ENCODE data around the gene TRMT6.

The TRMT6 gene

GRCh38 chr20:5975778-5976177 lies 25.4 kb upstream of the TRMT6 start:
- no peaks in the 10 kb centered on the region for H3K27me3 ChIP-seq (ENCODE audit: control insufficient read depth, insufficient read depth, low read length)
- no peaks in the 10 kb centered on the region for H3K4me1 ChIP-seq (ENCODE audit: control insufficient read depth, insufficient read depth, low read length)
- no peaks in the 10 kb centered on the region for H3K36me3 ChIP-seq (ENCODE audit: control insufficient read depth, insufficient read depth, low read length)
- H3K9me3 ChIP-seq (ENCODE audit: control insufficient read depth, low read length) = no peaks in the 10 kb centered on the region
- no peak overlapping the region for H3K9ac ChIP-seq (ENCODE audit: low read length)
- H3K4me3 ChIP-seq (ENCODE audit: low read length) = no peak overlapping the region

GRCh38 chr20:5974531-5974930 lies 24.2 kb upstream of the TRMT6 start:
- Histone ChIP-seq H3K36me3 (ENCODE audit: control insufficient read depth, insufficient read depth, low read length) (no peaks in the 10 kb centered on the region), H3K27me3 (ENCODE audit: control insufficient read depth, insufficient read depth, low read length) (no peaks in the 10 kb centered on the region)

GRCh38 chr20:5973971-5974370 lies 23.6 kb upstream of the TRMT6 start:
- H3K36me3 ChIP-seq (ENCODE audit: control insufficient read depth, insufficient read depth, low read length) = no peaks in the 10 kb centered on the region
- H3K9me3 ChIP-seq (ENCODE audit: control insufficient read depth, low read length) = no peaks in the 10 kb centered on the region
- H3K4me1 ChIP-seq (ENCODE audit: control insufficient read depth, insufficient read depth, low read length) = no peaks in the 10 kb centered on the region
- H3K4me3 ChIP-seq (ENCODE audit: low read length) = no peak overlapping the region
- H3K9ac ChIP-seq (ENCODE audit: low read length) = no peak overlapping the region
- H3K27me3 ChIP-seq (ENCODE audit: control insufficient read depth, insufficient read depth, low read length) = no peaks in the 10 kb centered on the region

More at GRCh38 chr20:5974531-5974930, 24.2 kb upstream of the TRMT6 start:
- Histone ChIP-seq H3K4me3 (ENCODE audit: low read length) (no peak overlapping the region), H3K4me1 (ENCODE audit: control insufficient read depth, insufficient read depth, low read length) (no peaks in the 10 kb centered on the region), H3K9ac (ENCODE audit: low read length) (no peak overlapping the region), H3K9me3 (ENCODE audit: control insufficient read depth, low read length) (no peaks in the 10 kb centered on the region)

- H3K4me1 ChIP-seq (ENCODE audit: control insufficient read depth, insufficient read depth, low read length) = no peaks in the 10 kb centered on the region
- H3K36me3 ChIP-seq (ENCODE audit: control insufficient read depth, insufficient read depth, low read length) = no peaks in the 10 kb centered on the region
- H3K27me3 ChIP-seq (ENCODE audit: control insufficient read depth, insufficient read depth, low read length) = no peaks in the 10 kb centered on the region
- no peak overlapping the region for H3K4me3 ChIP-seq (ENCODE audit: low read length)
- H3K9me3 ChIP-seq (ENCODE audit: control insufficient read depth, low read length) = no peaks in the 10 kb centered on the region
- H3K9ac ChIP-seq (ENCODE audit: low read length) = no peak overlapping the region
Observed at GRCh38 chr20:5973172-5973571, 22.8 kb upstream of the TRMT6 start.

- Histone ChIP-seq H3K4me1 (ENCODE audit: control insufficient read depth, insufficient read depth, low read length) (no peaks in the 10 kb centered on the region), H3K36me3 (ENCODE audit: control insufficient read depth, insufficient read depth, low read length) (no peaks in the 10 kb centered on the region), H3K9ac (ENCODE audit: low read length) (no peak overlapping the region), H3K4me3 (ENCODE audit: low read length) (no peak overlapping the region), H3K9me3 (ENCODE audit: control insufficient read depth, low read length) (no peaks in the 10 kb centered on the region), H3K27me3 (ENCODE audit: control insufficient read depth, insufficient read depth, low read length) (no peaks in the 10 kb centered on the region)
Observed at GRCh38 chr20:5971203-5971602, 20.9 kb upstream of the TRMT6 start.

DNA sequence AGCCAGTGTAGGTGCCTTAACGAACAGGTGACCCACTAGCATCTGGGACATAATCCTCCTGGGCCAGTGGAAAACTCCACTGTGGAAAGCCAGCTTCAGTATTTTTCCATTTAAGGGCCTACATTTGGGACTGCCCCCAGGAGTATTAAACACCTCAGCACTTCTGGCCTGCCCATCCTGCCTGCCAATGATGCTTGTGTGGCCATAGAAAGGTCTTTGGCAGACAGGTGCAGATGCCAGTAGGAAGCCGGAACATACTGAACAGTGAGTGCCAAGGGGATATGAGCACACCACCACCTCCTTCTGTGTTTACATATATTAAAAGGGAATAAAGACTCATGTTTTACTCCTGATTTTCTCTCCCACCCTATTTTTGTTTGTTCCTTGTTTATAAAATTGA lies 20.0 kb upstream of the TRMT6 start:
- Histone ChIP-seq H3K9me3 (ENCODE audit: control insufficient read depth, low read length) (no peaks in the 10 kb centered on the region), H3K9ac (ENCODE audit: low read length) (no peak overlapping the region), H3K4me3 (ENCODE audit: low read length) (no peak overlapping the region), H3K4me1 (ENCODE audit: control insufficient read depth, insufficient read depth, low read length) (no peaks in the 10 kb centered on the region), H3K27me3 (ENCODE audit: control insufficient read depth, insufficient read depth, low read length) (no peaks in the 10 kb centered on the region), H3K36me3 (ENCODE audit: control insufficient read depth, insufficient read depth, low read length) (no peaks in the 10 kb centered on the region)

DNA sequence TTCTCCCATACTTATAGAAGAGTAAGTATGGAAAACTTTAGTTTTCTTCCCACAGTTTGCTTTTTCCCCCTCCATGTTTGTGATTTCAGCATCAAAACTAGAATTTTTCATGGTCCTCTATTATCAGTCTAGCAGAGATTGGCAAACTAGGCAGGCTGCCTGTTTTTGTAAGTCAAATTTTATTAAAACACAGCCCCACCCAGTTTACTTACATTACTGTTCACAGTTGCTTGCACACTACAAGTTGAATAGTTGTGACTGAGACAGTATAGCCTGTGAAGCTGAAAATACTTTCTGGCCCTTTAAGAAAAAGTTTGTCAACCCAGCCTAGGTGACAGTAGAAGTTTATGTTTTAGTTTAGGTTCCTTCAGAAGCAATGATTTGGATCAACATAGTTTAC lies 19.6 kb upstream of the TRMT6 start:
- Histone ChIP-seq H3K4me1 (ENCODE audit: control insufficient read depth, insufficient read depth, low read length) (no peaks in the 10 kb centered on the region), H3K9ac (ENCODE audit: low read length) (no peak overlapping the region), H3K36me3 (ENCODE audit: control insufficient read depth, insufficient read depth, low read length) (no peaks in the 10 kb centered on the region), H3K27me3 (ENCODE audit: control insufficient read depth, insufficient read depth, low read length) (no peaks in the 10 kb centered on the region), H3K4me3 (ENCODE audit: low read length) (no peak overlapping the region), H3K9me3 (ENCODE audit: control insufficient read depth, low read length) (no peaks in the 10 kb centered on the region)

- Histone ChIP-seq H3K9me3 (ENCODE audit: control insufficient read depth, low read length) (no peaks in the 10 kb centered on the region), H3K27me3 (ENCODE audit: control insufficient read depth, insufficient read depth, low read length) (no peaks in the 10 kb centered on the region), H3K36me3 (ENCODE audit: control insufficient read depth, insufficient read depth, low read length) (no peaks in the 10 kb centered on the region), H3K4me3 (ENCODE audit: low read length) (no peak overlapping the region), H3K4me1 (ENCODE audit: control insufficient read depth, insufficient read depth, low read length) (no peaks in the 10 kb centered on the region), H3K9ac (ENCODE audit: low read length) (no peak overlapping the region)
Observed at GRCh38 chr20:5969348-5969935, 19.1 kb upstream of the TRMT6 start.

- Histone ChIP-seq H3K9ac (ENCODE audit: low read length) (no peak overlapping the region), H3K27me3 (ENCODE audit: control insufficient read depth, insufficient read depth, low read length) (no peaks in the 10 kb centered on the region), H3K36me3 (ENCODE audit: control insufficient read depth, insufficient read depth, low read length) (no peaks in the 10 kb centered on the region), H3K9me3 (ENCODE audit: control insufficient read depth, low read length) (no peaks in the 10 kb centered on the region), H3K4me1 (ENCODE audit: control insufficient read depth, insufficient read depth, low read length) (no peaks in the 10 kb centered on the region), H3K4me3 (ENCODE audit: low read length) (no peak overlapping the region)
Observed at GRCh38 chr20:5968462-5968861, 18.1 kb upstream of the TRMT6 start.

- no peaks in the 10 kb centered on the region for H3K9me3 ChIP-seq (ENCODE audit: control insufficient read depth, low read length)
- no peak overlapping the region for H3K9ac ChIP-seq (ENCODE audit: low read length)
- H3K27me3 ChIP-seq (ENCODE audit: control insufficient read depth, insufficient read depth, low read length) = no peaks in the 10 kb centered on the region
- no peak overlapping the region for H3K4me3 ChIP-seq (ENCODE audit: low read length)
- H3K36me3 ChIP-seq (ENCODE audit: control insufficient read depth, insufficient read depth, low read length) = no peaks in the 10 kb centered on the region
- H3K4me1 ChIP-seq (ENCODE audit: control insufficient read depth, insufficient read depth, low read length) = no peaks in the 10 kb centered on the region
Observed at GRCh38 chr20:5967469-5967868, 17.1 kb upstream of the TRMT6 start.

- Histone ChIP-seq H3K27me3 (ENCODE audit: control insufficient read depth, insufficient read depth, low read length) (no peaks in the 10 kb centered on the region), H3K9me3 (ENCODE audit: control insufficient read depth, low read length) (no peaks in the 10 kb centered on the region), H3K36me3 (ENCODE audit: control insufficient read depth, insufficient read depth, low read length) (peaks cover 7% of the 10 kb centered on the region), H3K4me3 (ENCODE audit: low read length) (peak overlapping the region; percentile 75), H3K9ac (ENCODE audit: low read length) (peak overlapping the region; percentile 84), H3K4me1 (ENCODE audit: control insufficient read depth, insufficient read depth, low read length) (peaks cover 10% of the 10 kb centered on the region)
Observed at GRCh38 chr20:5949943-5950270, 426 bp downstream of the TRMT6 start.

GRCh38 chr20:5947276-5947675 lies 3.1 kb downstream of the TRMT6 start:
- H3K27me3 ChIP-seq (ENCODE audit: control insufficient read depth, insufficient read depth, low read length) = no peaks in the 10 kb centered on the region
- H3K9me3 ChIP-seq (ENCODE audit: control insufficient read depth, low read length) = no peaks in the 10 kb centered on the region
- H3K4me3 ChIP-seq (ENCODE audit: low read length) = no peak overlapping the region
- H3K4me1 ChIP-seq (ENCODE audit: control insufficient read depth, insufficient read depth, low read length) = peaks cover 10% of the 10 kb centered on the region
- H3K9ac ChIP-seq (ENCODE audit: low read length) = no peak overlapping the region
- peaks cover 7% of the 10 kb centered on the region for H3K36me3 ChIP-seq (ENCODE audit: control insufficient read depth, insufficient read depth, low read length)

DNA sequence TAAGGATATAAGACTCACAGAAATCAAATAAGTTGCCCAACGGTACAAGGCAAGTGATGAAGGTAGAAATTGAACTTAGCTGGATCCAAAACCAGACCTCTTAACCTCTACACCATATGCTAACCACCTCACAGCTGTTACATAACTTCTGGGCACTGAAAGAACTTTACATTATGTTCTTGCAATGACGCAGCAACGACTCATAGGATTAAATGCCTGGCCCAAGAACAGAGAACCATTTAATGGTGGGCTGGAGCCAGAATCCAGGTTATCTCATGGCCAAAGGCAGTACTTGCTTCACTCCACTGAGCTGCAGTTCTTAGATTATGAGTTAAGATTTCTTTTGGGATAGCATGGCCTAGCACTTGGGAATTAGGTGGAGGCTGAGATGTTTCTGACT lies 4.4 kb downstream of the TRMT6 start:
- Histone ChIP-seq H3K9me3 (ENCODE audit: control insufficient read depth, low read length) (no peaks in the 10 kb centered on the region), H3K36me3 (ENCODE audit: control insufficient read depth, insufficient read depth, low read length) (peaks cover 7% of the 10 kb centered on the region), H3K4me3 (ENCODE audit: low read length) (no peak overlapping the region)

More for the DNA sequence above, 4.4 kb downstream of the TRMT6 start:
- Histone ChIP-seq H3K9ac (ENCODE audit: low read length) (no peak overlapping the region), H3K27me3 (ENCODE audit: control insufficient read depth, insufficient read depth, low read length) (no peaks in the 10 kb centered on the region), H3K4me1 (ENCODE audit: control insufficient read depth, insufficient read depth, low read length) (peaks cover 6% of the 10 kb centered on the region)

Data from mucosa of stomach (tissue), 1 donor.